Left cardiac atrium (tissue), 2 donors: ENCODE data around the gene OR4C45. TPM values are rescaled to one million over a fixed set of nuclear protein-coding genes. Genes with fewer than 3 reads are reported as not detected.

Source experiments
- total RNA-seq, 2 donors: library from RNA; stranded (reverse); fragmentation: NEBNext Ultra II Directional; extraction: Animal tissue kit (Norgen Biotek cat#: 25700); gene quantifications; one replicate each; pipeline ENCODE4 v1.2.1, GENCODE V29; 2021
- donor health status: DM: no; HTN: yes; CAD: no; lungs with severe emphysema.
- donor health status: DM: yes; HTN: yes; CAD: no.

OR4C45 gene
- total RNA-seq, 2 donors from 2014 or later = not detected

Other genes starting within 250 kb of the OR4C45 start
- gene OR4C13, start 80.5 kb upstream of the OR4C45 start, total RNA-seq = not detected
- gene OR4C12, start 50.3 kb upstream of the OR4C45 start, total RNA-seq = not detected